OCI-LY1 (cell line): ENCODE results near the gene FYB1.

Experiments
- CTCF ChIP-seq: fragments of 200-600 bp; sonication (generic), shearing (Covaris generic); IDR thresholded peaks from 2 replicates; pipeline ENCODE4 v1.5.1; 2017; ENCODE audit warnings: mild to moderate bottlenecking, antibody characterized with exemption, low read length, moderate library complexity, mixed read lengths
- EZH2 ChIP-seq: fragments of 200-600 bp; sonication (generic), shearing (Covaris generic); IDR thresholded peaks from 2 replicates; pipeline ENCODE4 v1.8.0; 2017; ENCODE audit warnings: borderline replicate concordance, mixed run types, mild to moderate bottlenecking, antibody characterized with exemption, low read length, moderate library complexity, mixed read lengths

- TF ChIP-seq EZH2 (no peak), CTCF (no peak)
Observed at GRCh38 chr5:39076101-39076756, 143.1 kb downstream of the FYB1 start.
